Colon (tissue), 2 donors: ENCODE data around the gene GBP2.

Experiments used
- FAIRE-seq: peaks from 2 replicates; lab custom pipeline; 2012; peaks lifted over from hg19 to GRCh38; lab: Jason Lieb, UNC
- donor health status: control.
- donor health status: control.

The GBP2 gene

GRCh38 chr1:89065079-89065868 lies 60.6 kb downstream of the GBP2 start, which contains the start of gene GBP1:
TSS of gene GBP1 (minus strand) at chr1:89065208. CDS start at chr1:89063234, 1,974 bp downstream.
- FAIRE-seq, result peak; percentile 53

- FAIRE-seq, result no peak
Observed at GRCh38 chr1:89064632-89065031, 61.3 kb downstream of the GBP2 start.

GRCh38 chr1:89063094-89063493 lies 62.8 kb downstream of the GBP2 start:
- no peak for FAIRE-seq

GRCh38 chr1:89060091-89060490 lies 65.8 kb downstream of the GBP2 start:
- no peak for FAIRE-seq
